Measurements from ENCODE around the gene ZDHHC5.

ZDHHC5 gene

DNA sequence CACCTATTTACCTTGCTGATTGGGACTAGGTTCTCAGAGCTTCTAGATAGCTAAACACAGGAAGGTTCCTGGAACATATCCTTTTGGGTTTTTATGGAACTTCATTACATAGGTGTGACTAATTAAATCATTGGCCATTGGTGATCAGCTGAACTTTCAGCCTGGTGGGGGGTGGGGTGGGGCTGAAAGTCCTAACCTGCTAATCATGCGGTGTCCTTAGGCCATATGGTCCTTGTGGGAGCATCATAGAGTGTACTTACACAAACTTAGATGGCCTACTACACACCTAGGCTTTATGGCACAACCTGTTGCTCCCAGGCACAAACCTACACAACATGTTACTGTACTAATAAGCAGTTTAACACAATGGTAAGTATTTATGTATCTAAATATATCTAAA lies 64.7 kb downstream of the ZDHHC5 start:
- H3K27ac ChIP-seq (ENCODE audit: low read depth, low read length, severe bottlenecking): no peak overlapping the region
- H3K9me3 ChIP-seq (ENCODE audit: control insufficient read depth, low read length): no peaks in the 10 kb centered on the region
- no peaks in the 10 kb centered on the region for H3K4me1 ChIP-seq (ENCODE audit: control insufficient read depth, insufficient read depth, low read length, poor library complexity, severe bottlenecking)
- WGBS, 2 experiments (ENCODE audit: insufficient coverage in 2 of 2): 100% methylated on average over 1 of the region's 1 CpG; no CpG with 5 or more reads in 1 of the 2 experiments
- no peak overlapping the region for H3K4me3 ChIP-seq (ENCODE audit: extremely low read depth, insufficient read depth, low read length, poor library complexity, severe bottlenecking)
- peaks cover 24% of the 10 kb centered on the region for H3K36me3 ChIP-seq (ENCODE audit: control insufficient read depth, insufficient read depth, low read length)

DNA sequence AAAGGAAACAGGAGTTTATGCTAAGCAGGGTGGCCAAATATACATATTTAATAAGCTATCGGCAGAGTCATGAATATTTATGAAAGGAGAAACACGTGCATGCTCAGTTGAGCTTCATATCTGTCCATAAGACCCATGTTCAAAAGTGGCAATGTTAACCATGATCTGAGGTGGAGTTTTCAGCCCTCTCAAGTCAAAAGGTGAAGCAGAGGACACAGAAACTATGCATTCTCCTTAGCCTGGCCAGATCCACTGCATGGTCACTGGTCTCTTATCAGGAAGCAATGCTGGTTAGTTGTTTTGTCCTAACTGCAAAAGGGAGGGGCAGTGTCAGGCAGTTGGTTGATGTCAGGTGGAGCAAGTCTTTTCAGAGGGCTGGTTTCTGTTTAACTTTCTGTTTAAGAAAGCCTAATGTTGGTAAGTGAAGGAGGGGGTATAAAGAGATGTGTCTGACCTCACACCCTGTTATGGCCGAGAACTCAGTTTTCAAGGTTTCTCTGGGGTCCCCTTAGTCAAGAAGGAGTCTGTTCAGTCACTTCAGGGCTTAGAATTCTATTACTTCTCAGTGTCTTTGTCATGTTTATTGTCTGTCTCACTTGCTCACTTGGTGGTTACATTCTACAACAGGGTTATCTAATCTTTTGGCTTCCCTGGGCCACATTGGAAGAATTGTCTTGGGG lies 67.8 kb downstream of the ZDHHC5 start:
- Histone ChIP-seq H3K36me3 (ENCODE audit: control insufficient read depth, insufficient read depth, low read length) (peaks cover 38% of the 10 kb centered on the region), H3K9me3 (ENCODE audit: control insufficient read depth, low read length) (no peaks in the 10 kb centered on the region), H3K4me3 (ENCODE audit: extremely low read depth, insufficient read depth, low read length, poor library complexity, severe bottlenecking) (no peak overlapping the region), H3K4me1 (ENCODE audit: control insufficient read depth, insufficient read depth, low read length, poor library complexity, severe bottlenecking) (peaks cover under 1% of the 10 kb centered on the region), H3K27ac (ENCODE audit: low read depth, low read length, severe bottlenecking) (no peak overlapping the region)
- WGBS, 2 experiments (ENCODE audit: insufficient coverage in 2 of 2): 79 to 80% methylated on average over 3 of the region's 3 CpGs

- Histone ChIP-seq H3K9me3 (ENCODE audit: control insufficient read depth, low read length) (no peaks in the 10 kb centered on the region), H3K27ac (ENCODE audit: low read depth, low read length, severe bottlenecking) (peak within 1 kb of the TSS; percentile 91), H3K36me3 (ENCODE audit: control insufficient read depth, insufficient read depth, low read length) (peaks cover 69% of the 10 kb centered on the region), H3K4me1 (ENCODE audit: control insufficient read depth, insufficient read depth, low read length, poor library complexity, severe bottlenecking) (peaks cover 5% of the 10 kb centered on the region), H3K4me3 (ENCODE audit: extremely low read depth, insufficient read depth, low read length, poor library complexity, severe bottlenecking) (peak within 1 kb of the TSS; percentile 97)
- WGBS, 2 experiments (ENCODE audit: insufficient coverage in 2 of 2): 1% methylated on average over 51 to 74 of the region's 75 CpGs
Observed at GRCh38 chr11:57741132-57742086, 73.5 kb downstream of the ZDHHC5 start, which contains the start of gene SELENOH. TSS of gene SELENOH (plus strand) at chr11:57741491. CDS start at chr11:57741596, 105 bp downstream.

- Histone ChIP-seq H3K27ac (ENCODE audit: low read depth, low read length, severe bottlenecking) (peak overlapping the region; percentile 91), H3K4me1 (ENCODE audit: control insufficient read depth, insufficient read depth, low read length, poor library complexity, severe bottlenecking) (peaks cover 5% of the 10 kb centered on the region), H3K4me3 (ENCODE audit: extremely low read depth, insufficient read depth, low read length, poor library complexity, severe bottlenecking) (peak overlapping the region; percentile 97), H3K9me3 (ENCODE audit: control insufficient read depth, low read length) (no peaks in the 10 kb centered on the region), H3K36me3 (ENCODE audit: control insufficient read depth, insufficient read depth, low read length) (peaks cover 73% of the 10 kb centered on the region)
- 5 to 9% methylated on average over 8 to 9 of the region's 10 CpGs for WGBS, 2 experiments (ENCODE audit: insufficient coverage in 2 of 2)
Observed at GRCh38 chr11:57742087-57742452, 74.2 kb downstream of the ZDHHC5 start.

- peaks cover 53% of the 10 kb centered on the region for H3K36me3 ChIP-seq (ENCODE audit: control insufficient read depth, insufficient read depth, low read length)
- 94 to 100% methylated on average over 2 of the region's 2 CpGs for WGBS, 2 experiments (ENCODE audit: insufficient coverage in 2 of 2)
- H3K27ac ChIP-seq (ENCODE audit: low read depth, low read length, severe bottlenecking): no peak overlapping the region
- peaks cover 5% of the 10 kb centered on the region for H3K4me1 ChIP-seq (ENCODE audit: control insufficient read depth, insufficient read depth, low read length, poor library complexity, severe bottlenecking)
- H3K9me3 ChIP-seq (ENCODE audit: control insufficient read depth, low read length): no peaks in the 10 kb centered on the region
- H3K4me3 ChIP-seq (ENCODE audit: extremely low read depth, insufficient read depth, low read length, poor library complexity, severe bottlenecking): no peak overlapping the region
Observed at GRCh38 chr11:57744357-57744756, 76.4 kb downstream of the ZDHHC5 start.

GRCh38 chr11:57745206-57745605 lies 77.3 kb downstream of the ZDHHC5 start:
- peaks cover 5% of the 10 kb centered on the region for H3K4me1 ChIP-seq (ENCODE audit: control insufficient read depth, insufficient read depth, low read length, poor library complexity, severe bottlenecking)
- 100% methylated on average over 2 to 5 of the region's 5 CpGs for WGBS, 2 experiments (ENCODE audit: insufficient coverage in 2 of 2)
- H3K4me3 ChIP-seq (ENCODE audit: extremely low read depth, insufficient read depth, low read length, poor library complexity, severe bottlenecking): no peak overlapping the region
- H3K27ac ChIP-seq (ENCODE audit: low read depth, low read length, severe bottlenecking): no peak overlapping the region
- no peaks in the 10 kb centered on the region for H3K9me3 ChIP-seq (ENCODE audit: control insufficient read depth, low read length)
- H3K36me3 ChIP-seq (ENCODE audit: control insufficient read depth, insufficient read depth, low read length): peaks cover 53% of the 10 kb centered on the region

GRCh38 chr11:57746920-57747319 lies 79.0 kb downstream of the ZDHHC5 start:
- H3K4me3 ChIP-seq (ENCODE audit: extremely low read depth, insufficient read depth, low read length, poor library complexity, severe bottlenecking): no peak overlapping the region
- H3K36me3 ChIP-seq (ENCODE audit: control insufficient read depth, insufficient read depth, low read length): peaks cover 53% of the 10 kb centered on the region
- no peaks in the 10 kb centered on the region for H3K9me3 ChIP-seq (ENCODE audit: control insufficient read depth, low read length)
- no peak overlapping the region for H3K27ac ChIP-seq (ENCODE audit: low read depth, low read length, severe bottlenecking)
- WGBS, 2 experiments (ENCODE audit: insufficient coverage in 2 of 2): 80% methylated on average over 1 of the region's 1 CpG; no CpG with 5 or more reads in 1 of the 2 experiments
- peaks cover 3% of the 10 kb centered on the region for H3K4me1 ChIP-seq (ENCODE audit: control insufficient read depth, insufficient read depth, low read length, poor library complexity, severe bottlenecking)

Measured in mesodermal cell (in vitro differentiated cells).